GM18909 (cell line): ENCODE measurements around the gene HIGD1A.

Experiments
- ATAC-seq: cut with Tn5 transposase; IDR thresholded peaks from one replicate; pipeline ENCODE4 v1.9.1; 2021; ENCODE audit warnings: mild to moderate bottlenecking; ENCODE audit not compliant: unreplicated experiment, poor library complexity

HIGD1A gene

DNA sequence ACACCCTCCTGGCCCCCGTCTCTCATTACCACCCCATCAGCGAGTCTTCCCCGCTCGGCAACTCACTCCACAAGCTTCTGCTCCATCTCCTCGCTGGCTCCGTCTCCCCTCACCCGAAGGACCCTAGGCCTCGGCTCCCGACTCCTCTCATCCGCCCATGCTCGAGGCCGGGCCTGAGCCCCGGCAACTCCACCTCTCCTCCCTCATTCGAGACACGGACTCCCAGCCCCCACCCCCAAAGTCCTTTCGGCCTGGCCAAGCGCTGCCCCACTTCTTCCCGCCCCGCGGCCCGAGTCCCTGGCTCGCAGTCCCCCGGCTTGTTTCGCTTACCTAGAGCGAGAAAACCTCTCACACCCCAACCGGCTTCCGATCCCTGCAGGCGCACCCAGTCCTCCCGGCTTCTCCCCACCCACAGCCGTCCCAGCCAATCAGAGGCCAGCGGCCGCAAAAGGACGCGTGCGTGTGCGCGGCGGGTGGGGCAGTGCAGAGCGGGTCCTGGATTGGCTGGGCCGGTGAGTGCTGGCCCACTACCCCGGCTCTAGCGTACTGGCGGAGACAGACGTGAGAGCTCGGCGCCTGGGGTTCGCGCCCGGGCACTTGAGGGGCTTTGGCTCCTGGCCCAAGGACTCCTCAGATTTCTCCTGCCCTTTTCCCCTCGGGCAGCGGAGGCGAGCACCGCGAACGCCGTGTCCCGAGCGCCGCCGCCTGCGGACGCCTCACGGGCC, at the start of gene HIGD1A:
TSS of gene HIGD1A (minus strand) at position 385 of the 725 bp plus-strand sequence. CDS start 10,237 bp downstream, outside the sequence.
- ATAC-seq: peak; percentile 99

- ATAC-seq: no peak
Measured at GRCh38 chr3:42853739-42854302, 49.5 kb upstream of the HIGD1A start.

DNA sequence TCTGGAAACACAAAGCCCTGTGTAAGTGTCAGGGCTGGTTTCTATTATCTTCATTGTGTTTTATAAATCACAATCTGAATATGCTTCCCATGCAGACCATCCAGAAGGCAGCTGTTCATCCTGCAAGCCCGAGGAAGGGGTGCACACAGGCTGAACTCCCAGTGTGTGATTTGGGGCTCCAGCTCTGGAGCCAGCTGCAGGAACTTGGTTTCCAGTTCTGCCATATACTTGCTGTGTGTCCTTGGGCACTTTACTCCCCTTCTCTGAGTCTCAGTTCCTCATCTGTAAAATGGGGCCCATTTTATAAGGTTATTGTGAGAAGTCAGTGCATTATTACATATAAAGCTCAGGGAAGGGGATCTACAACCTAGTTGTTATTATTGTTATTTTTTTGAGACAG, 48.8 kb upstream of the HIGD1A start:
- no peak for ATAC-seq

- ATAC-seq: no peak
Measured at GRCh38 chr3:42852441-42852840, 48.2 kb upstream of the HIGD1A start.

- no peak for ATAC-seq
Measured at GRCh38 chr3:42851228-42851834, 47.0 kb upstream of the HIGD1A start.

DNA sequence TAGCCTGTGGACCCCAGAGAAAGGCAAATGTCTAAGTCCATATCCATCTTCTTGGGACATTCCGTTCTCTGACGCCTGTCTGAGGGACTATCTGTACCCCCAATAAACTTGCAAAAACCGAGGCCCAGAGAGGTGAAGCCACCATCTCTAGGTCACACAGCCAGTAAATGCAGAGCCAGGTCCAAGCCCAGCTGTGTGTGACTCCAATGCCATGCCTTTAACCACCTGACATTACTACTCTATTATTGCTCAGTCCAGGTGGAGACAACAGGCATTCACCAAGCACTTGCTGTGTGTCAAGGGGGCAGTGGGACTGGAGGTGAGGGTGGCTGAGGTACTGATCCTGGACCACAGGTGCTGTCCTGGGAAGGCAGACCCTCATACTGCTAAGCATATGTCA, 46.0 kb upstream of the HIGD1A start:
- no peak for ATAC-seq

DNA sequence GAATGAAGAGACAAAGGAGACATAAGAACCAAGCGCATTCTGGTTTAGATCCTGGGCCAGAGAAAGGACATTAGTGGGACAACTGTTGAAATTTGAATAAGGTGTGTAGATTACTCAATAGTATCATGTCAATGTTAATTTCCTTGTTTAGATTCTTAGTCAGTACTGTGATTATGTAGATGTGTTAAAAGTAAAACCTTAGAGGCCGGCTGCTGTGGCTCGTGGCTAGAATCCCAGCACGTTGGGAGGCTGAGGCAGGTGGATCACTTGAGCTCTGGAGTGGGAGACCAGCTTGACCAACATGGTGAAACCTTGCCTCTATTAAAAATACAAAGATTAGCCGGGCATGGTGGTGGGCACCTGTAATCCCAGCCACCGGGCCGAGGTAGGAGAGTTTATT, 44.7 kb upstream of the HIGD1A start:
- no peak for ATAC-seq

GRCh38 chr3:42847731-42848130, 43.4 kb upstream of the HIGD1A start:
- no peak for ATAC-seq

DNA sequence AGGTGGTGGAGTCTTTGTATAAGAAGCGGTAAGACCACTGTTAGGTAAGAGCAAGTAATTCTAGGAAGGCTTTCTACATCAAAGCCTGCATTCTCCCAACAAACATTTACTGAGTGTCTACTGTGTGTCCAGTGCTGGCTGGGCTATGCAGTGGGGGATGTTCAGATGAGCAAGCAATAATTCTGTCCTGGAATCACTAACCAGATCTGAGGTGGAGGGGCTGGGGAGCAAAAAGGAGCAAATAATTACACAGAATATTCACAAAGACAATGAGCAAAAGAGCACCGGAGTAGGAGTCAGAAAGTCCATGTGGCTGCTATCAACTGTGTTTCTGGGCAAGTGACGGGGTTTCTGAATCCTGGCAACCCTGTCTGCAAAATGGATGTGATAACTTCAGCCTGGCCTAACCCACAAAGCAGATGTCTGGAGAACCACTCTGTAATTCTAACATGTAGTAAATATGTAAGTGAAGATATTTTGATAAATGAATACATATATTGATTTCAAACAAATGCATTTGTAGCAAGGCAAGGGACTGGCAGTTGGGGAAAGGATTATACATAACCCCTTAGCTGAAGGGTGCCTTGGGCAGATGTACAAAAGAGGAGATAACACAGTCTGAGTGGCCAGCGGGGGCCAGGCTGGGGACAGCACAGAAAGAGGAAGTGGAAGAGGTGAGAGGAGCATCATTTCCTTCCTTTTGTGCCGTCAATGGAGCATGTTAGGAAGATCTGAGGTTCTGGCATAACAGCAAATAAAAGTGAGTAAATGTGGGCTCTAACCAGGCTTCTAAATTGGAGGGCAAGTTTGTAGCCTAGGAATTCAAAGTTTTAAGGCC, 42.6 kb upstream of the HIGD1A start:
- ATAC-seq: peak; percentile 71

- ATAC-seq: no peak
Measured at GRCh38 chr3:42844815-42845214, 40.5 kb upstream of the HIGD1A start.

- no peak for ATAC-seq
Measured at GRCh38 chr3:42844412-42844713, 40.1 kb upstream of the HIGD1A start.

GRCh38 chr3:42843713-42844411, 39.6 kb upstream of the HIGD1A start:
- ATAC-seq: no peak

DNA sequence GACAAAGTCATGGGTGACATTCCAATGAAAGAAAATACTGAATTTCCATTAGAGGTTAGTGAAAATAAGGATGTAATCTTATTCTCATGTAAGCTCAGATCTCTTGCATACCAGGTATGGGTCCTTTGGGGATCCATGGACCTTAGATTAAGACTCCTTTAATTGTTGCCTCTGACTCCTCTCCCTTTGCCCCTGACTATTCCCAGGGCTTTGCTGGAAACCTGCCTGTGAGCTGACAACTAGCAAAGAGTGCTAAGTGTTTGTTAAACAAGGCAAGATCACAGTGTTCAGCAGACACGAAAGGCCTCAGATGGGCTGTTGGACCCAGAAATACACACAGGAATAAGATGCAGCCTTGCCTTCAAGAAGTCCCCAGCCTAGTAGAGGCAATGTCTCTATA, 37.0 kb upstream of the HIGD1A start:
- ATAC-seq: no peak

- ATAC-seq: peak; percentile 91
Measured at GRCh38 chr3:42839616-42840015, 35.3 kb upstream of the HIGD1A start.

- ATAC-seq: no peak
Measured at GRCh38 chr3:42838571-42838970, 34.3 kb upstream of the HIGD1A start.

DNA sequence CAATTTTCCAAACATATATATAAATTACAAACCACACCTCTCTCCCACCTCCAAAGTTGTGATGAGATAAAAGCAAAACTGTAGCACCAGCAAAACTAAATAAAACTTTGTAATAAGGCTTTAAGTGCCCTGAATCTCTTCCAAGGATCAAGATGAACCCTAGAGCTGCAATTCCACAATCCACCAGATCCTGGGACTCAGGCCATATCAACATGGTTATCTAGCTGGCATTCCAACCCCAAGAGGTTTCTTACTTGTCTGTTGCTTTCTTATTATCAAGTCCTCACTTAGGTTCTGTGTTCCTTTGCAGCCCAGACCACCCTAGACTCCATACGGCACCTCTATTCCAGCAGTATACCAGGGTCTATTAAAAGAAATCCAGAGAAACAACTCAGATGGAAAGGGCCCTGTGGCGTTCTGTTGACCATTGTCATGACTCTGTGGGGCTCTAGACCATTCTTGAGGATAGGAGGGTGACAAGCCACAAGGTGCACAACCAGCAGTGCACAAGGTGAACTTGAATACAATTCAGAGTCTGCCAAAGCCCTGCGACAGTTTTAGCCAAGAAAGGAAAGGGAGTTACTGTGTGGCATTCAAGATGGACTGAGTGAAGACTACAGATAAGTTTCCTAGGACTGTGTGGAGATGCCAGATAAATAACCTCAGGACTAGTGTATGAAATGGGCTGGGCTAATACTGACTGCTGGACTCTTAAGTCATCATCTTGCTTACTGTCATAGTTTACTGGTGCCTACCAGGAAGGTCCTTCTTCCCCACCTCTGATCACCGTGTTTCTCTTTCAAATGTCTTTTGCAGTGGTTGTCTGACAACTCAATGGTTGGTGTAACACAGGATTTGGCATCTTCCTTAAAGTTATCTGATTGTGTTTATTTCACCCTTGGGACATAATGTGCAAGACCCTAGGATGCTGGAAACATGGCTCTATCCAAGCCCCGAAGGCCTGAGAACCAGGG, 32.1 kb upstream of the HIGD1A start:
- no peak for ATAC-seq

GRCh38 chr3:42831321-42831713, 27.0 kb upstream of the HIGD1A start:
- ATAC-seq: peak; percentile 74

DNA sequence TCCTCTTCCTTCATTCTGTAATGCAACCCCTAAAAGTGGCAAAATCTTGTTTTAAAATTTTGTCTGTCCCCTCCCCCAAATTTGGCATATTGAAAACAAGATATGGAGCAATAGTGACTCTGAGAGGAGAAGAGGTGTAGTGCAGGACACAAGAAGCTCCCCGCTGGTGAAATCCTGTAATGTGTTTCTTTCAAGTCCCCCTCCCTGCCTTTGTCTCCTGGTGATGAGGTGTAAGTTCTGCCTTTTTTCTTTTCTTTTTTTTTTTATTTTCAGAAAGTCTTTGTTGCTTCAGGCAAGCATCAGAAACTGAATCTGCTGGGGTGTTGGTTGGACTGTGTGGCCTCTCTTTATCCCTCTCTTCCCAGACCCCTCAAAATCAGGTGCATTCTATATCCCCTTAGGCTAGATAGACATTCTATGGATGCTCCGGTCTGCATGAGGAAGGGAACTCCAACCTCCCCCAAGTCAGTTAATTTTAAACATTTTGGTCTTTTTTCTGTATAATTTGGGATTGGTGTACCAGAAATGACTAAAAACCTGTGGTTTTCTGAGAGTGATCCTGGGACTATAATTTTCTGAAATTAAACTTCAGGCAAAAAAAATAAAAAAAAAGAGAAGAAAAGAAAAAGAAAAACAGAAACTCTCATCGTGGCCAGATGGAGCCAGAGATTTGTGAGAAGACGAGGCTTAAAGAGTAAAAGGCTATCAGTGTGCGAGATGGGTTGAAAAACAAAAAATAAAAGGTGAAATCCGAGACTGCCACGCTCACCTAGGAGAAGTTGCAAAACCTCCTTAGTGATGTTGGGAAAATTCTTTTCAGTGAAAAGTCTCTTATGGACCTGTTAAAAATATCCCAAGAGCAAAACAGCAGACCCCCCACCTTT, 26.4 kb upstream of the HIGD1A start:
- ATAC-seq: no peak
